GM21526 (cell line): Measurements from ENCODE around the gene PRKCQ.
"Not testable (repeated sequence)": the region's sequence is repeated elsewhere in the genome, so short reads cannot be mapped to it uniquely, and the experiment has no call there.

ENCODE experiments used
- ATAC-seq: cut with Tn5 transposase; IDR thresholded peaks from one replicate; pipeline ENCODE4 v1.9.1; 2021; ENCODE audit warnings: moderate library complexity; ENCODE audit not compliant: unreplicated experiment, low FRiP score

PRKCQ gene

GRCh38 chr10:6597478-6597877, 17.4 kb upstream of the PRKCQ start:
- ATAC-seq = no peak

DNA sequence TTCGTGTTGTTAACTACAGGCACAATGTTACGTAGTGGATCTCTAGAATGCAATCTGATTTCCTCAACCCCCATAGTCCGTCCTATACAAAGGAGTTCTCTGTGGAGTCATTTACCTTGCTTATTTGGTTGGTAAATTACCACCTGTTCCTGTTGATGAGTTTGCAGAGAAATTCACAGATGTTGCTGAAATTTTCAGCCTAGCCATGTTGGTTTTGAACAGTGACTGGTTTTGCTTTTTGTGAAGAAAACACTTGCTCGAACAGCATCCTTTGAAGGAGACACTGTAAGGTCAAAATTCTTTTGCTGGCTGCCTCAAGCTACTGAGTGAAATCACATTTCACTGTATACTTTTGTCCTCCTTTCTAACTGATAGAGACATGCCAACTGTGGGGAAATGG, 15.4 kb upstream of the PRKCQ start:
- no peak for ATAC-seq

- ATAC-seq = no peak
Observed at GRCh38 chr10:6593241-6593671, 13.2 kb upstream of the PRKCQ start.

DNA sequence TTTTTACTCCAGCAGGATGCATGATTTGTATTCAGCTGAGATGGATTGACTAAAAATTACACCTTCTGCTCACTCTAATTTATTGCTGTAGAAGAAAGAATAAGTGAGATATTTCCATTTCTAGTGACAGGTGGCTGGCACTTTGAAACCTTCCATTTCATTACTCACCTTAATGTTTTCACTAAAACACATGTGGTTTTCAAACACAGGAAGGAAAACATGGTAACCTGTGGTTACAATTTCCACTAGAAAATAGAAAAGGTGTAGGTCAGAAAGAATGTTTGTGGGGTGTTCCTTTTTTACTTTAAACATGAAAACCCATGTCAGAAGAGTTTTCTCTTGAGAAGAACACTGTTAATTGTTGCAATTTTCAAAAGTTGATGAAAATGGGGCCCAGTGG, 12.0 kb upstream of the PRKCQ start:
- no peak for ATAC-seq

- ATAC-seq = no peak
Observed at GRCh38 chr10:6591668-6592067, 11.6 kb upstream of the PRKCQ start.

- ATAC-seq = no peak
Observed at GRCh38 chr10:6590100-6590499, 10.0 kb upstream of the PRKCQ start.

DNA sequence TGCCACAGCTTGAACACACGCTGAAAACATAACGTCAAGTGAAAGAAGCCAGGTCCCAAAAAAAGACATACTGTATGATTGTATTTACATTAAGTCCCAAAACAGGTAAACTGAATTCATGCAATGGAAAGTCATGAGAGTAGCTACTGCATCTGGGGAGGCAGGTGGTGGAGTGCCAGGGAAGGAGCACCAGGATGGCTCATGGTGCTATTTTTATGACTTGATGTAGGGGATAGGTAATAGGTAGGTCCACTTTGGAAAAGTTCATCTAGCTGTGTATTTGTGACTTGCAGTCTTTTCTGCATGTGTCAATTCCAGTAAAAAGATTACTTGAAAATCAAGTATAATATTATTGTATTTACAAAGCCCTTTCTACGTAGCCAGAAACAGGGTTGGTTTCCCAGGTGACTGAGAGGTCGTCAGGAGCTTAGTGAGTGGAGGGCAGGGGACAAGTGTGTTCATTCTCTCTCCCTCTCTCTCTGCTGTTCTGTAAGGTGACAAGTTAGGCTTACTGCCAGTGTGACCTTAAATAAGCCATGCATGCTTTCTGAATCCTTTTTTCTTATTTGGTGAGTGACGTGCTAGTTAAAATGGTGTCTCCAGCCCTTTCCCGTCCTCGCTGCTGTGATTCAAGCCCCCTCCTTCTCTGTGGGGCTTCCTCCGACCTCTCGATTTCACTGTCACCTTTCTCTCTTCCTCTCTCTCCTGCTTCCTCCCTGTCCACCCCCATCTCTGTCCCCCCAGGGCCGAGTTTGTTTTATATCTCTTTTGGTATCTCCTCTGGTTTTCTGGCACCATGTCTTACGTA, 9.4 kb upstream of the PRKCQ start:
- ATAC-seq = no peak

DNA sequence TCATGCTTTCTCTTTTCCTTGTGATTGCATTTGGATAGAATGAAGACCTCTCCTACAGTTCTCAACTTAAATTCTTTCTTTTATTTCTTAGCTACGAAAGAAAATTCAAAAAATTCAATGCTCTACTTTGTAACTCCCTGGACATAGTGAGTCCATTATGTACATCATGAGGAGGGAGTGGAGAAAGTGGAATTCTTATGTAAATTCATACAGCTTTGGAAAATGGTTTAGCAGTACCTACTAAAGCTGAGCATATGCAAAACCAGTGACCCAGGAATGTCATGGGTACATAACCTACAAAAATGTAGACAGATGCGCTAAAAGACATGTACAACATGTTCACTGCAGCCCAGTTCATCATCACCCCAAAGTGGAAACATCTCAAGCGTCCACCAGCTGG, 8.8 kb upstream of the PRKCQ start:
- no peak for ATAC-seq

GRCh38 chr10:6588082-6588481, 8.0 kb upstream of the PRKCQ start:
- ATAC-seq = no peak

DNA sequence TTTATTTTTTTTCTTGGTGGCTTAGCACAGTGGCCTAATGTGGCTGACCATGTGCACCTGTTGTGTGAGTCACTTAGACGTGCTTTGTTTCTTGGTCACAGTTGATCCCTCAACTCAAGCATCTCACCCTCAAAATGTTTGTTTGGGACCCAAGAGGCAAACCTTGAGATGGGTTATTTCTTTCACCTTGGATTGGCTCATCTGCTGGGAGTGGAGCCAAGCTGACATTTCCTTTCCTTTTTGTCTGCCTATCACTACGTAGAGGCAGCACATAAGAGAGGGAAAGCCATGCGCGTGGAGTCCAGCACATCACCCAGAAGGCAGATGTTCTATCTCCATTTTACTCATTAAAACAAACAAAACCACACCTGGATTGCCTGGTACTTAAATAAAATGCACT, 6.4 kb upstream of the PRKCQ start:
- ATAC-seq = no peak

- no peak for ATAC-seq
Observed at GRCh38 chr10:6583447-6583846, 3.4 kb upstream of the PRKCQ start.

DNA sequence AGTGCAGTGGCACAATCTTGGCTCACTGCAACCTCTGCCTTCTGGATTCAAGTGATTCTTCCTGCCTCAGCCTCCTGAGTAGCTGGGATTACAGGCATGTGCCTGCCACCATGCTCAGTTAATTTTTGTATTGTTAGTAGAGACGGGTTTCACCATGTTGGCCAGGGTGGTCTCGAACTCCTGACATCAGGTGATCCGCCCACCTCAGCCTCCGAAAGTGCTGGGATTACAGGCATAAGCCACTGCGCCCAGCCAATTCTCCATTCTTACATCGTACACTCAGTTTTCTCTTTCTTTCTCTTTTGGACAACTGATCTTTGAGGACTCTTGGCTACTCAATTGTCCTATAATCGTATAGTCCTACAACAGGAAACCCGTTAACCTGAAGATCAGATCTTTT, 2.8 kb upstream of the PRKCQ start:
- not testable (repeated sequence) for ATAC-seq

DNA sequence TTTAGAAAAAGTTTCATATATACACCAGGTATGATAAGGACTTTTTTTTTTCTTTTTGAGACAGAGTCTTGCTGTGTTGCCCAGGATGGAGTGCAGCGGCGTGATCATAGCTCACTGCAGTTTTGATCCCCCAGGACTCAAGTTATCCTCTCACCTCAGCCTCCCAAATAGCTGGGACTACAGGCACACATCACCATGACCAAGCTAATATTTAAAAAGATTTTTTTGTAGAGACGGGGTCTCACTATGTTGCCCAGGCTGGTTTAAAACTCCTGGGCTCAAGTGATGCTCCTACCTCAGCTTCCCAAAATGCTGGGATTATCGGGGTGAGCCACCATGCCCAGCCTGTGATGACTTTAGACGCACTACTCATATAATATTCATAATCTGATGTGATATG, 2.2 kb upstream of the PRKCQ start:
- no peak for ATAC-seq

DNA sequence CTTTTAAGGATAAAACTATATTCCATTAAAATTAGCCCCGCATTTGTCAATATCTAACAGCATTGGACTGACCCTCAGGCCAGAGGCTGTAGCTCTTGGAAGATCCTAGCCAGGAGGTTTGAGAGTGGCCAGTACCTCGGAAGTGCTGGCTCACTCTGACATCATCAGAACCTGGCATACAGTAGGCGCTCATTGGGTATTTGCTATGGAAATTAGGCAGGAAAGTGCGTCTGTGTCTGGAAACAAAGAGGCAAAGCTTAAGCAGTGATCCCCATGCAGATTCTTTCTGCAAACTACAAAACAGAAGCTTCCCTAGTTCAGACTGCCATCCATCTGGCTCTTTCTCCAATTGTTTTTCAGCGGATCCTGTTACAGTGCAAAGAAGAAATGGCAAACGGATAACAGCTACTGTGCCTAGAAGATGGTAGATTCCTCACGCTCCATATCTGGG, 1.7 kb upstream of the PRKCQ start:
- no peak for ATAC-seq

- ATAC-seq = not testable (repeated sequence)
Observed at GRCh38 chr10:6581223-6581622, 1.1 kb upstream of the PRKCQ start.

- peak; percentile 93 for ATAC-seq
Observed at GRCh38 chr10:6580279-6581029, 378 bp upstream of the PRKCQ start.

GRCh38 chr10:6579183-6579903, 733 bp downstream of the PRKCQ start:
- no peak for ATAC-seq

DNA sequence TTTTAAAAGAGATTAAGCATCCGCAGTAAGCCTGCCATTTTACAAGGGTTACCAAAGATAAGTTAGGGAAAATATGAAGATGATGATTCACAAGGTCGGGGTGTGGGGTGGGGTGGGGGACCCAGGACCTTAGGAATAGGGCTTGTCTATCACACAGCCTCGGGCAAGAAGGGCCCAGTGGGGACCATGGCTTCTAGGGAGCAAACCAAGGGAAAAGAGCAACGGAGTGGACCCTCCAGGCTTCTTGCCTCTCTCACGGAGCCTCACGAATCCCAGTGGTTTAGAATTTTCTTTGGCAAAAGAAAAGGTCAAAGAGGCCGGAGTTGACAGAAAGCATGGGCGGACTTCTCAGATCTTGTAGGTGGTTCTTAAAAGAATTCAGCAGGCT, 1.3 kb downstream of the PRKCQ start:
- no peak for ATAC-seq

DNA sequence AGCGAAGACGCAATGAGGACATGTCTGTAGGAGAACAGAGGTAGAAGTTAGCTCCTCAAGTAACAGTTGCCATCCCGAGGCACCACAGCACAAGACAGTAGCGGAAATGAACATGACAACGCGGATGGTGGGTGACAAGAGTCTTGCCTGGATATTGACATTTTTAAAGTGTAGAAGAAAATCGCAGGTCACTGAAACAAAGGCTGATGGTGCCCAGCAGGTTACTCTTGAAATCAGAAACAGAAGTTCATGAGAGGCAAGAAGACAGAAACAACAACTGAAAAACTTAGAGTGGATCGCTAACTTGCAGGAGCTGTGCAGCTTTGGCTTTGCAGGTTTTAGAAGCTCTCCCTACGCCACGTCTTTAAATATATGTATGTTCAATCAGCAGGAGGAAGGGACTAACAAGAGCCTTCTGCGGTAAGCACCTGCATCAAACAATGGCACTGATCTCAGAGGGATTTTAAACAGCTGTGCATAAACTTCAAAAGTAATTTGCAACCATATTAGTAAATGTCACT, 1.8 kb downstream of the PRKCQ start:
- ATAC-seq = no peak

GRCh38 chr10:6576326-6576725, 3.8 kb downstream of the PRKCQ start:
- ATAC-seq = no peak

DNA sequence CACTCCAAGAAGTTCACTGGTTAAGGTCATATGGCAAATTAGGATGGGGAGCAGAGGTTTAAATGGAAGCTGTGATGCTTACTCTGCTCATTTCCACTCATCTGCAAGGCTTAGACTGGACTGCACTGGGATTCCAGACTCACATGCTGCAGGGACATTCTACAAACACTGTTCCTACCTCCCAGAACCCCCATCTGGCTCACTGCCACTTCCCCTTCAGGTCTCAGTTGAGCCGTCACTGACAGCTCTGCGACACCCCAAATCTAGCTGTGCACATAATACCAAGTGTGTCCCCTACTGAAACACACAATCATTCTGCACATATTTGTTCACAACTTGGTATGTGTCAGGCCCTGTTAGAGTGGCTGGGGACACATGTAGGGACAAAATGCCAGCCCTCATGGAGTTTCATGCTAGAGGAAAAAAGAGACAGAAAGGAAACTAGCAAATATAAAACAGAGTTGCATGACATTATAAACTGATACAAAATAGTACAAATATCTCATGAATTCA, 5.4 kb downstream of the PRKCQ start:
- ATAC-seq = no peak
